ENCODE data around the gene PIGA.

GRCh38 chrX:15298201-15298600 is 37.1 kb downstream of the PIGA start:
- TF ChIP-seq CTCF (IDR thresholded peaks at IDR 0.05): no peak
- no peak for TF ChIP-seq POLR2A (IDR thresholded peaks at IDR 0.05)
